H9 (cell line): ENCODE results near the gene LRRC23. TPM values are rescaled to one million over a fixed set of nuclear protein-coding genes. Genes with fewer than 3 reads are reported as not detected.

Experiments used
- DNase-seq: peaks from one replicate; pipeline ENCODE4 v3.0.0-alpha.2; 2017
- H2AFZ ChIP-seq: one replicate; pipeline ENCODE4 v1.6.1; 2013; ENCODE audit warnings: mild to moderate bottlenecking, low read length, control low read depth, moderate library complexity
- H2AK5ac ChIP-seq: 2 replicates; pipeline ENCODE4 v1.6.1; 2013; ENCODE audit warnings: low read length, control low read depth, mixed read lengths; ENCODE audit not compliant: insufficient read length
- H2BK120ac ChIP-seq: one replicate; pipeline ENCODE4 v1.6.1; 2013; ENCODE audit warnings: low read depth, mild to moderate bottlenecking, low read length, control low read depth, inconsistent platforms; ENCODE audit not compliant: poor library complexity, severe bottlenecking
- H2BK12ac ChIP-seq: 2 replicates; pipeline ENCODE4 v1.6.1; 2013; ENCODE audit warnings: low read length, control low read depth, mixed read lengths, low read depth; ENCODE audit not compliant: insufficient read length
- H2BK15ac ChIP-seq: 2 replicates; pipeline ENCODE4 v1.6.1; 2013; ENCODE audit warnings: low read depth, low read length, control low read depth
- H2BK20ac ChIP-seq: one replicate; pipeline ENCODE4 v1.6.1; 2013; ENCODE audit warnings: low read depth, mild to moderate bottlenecking, low read length, control low read depth, inconsistent platforms; ENCODE audit not compliant: poor library complexity, severe bottlenecking
- H2BK5ac ChIP-seq: 2 replicates; pipeline ENCODE4 v1.6.1; 2013; ENCODE audit warnings: low read length, control low read depth, mixed read lengths; ENCODE audit not compliant: insufficient read length
- H3K14ac ChIP-seq: 2 replicates; pipeline ENCODE4 v1.6.1; 2013; ENCODE audit warnings: low read length, control low read depth; ENCODE audit not compliant: insufficient read depth
- H3K18ac ChIP-seq: 2 replicates; pipeline ENCODE4 v1.6.1; 2013; ENCODE audit warnings: low read depth, mild to moderate bottlenecking, mixed read lengths, low read length, control low read depth; ENCODE audit not compliant: insufficient read length
- H3K23ac ChIP-seq: 2 replicates; pipeline ENCODE4 v1.6.1; 2013; ENCODE audit warnings: low read length, control low read depth, mixed read lengths, low read depth; ENCODE audit not compliant: insufficient read length
- H3K23me2 ChIP-seq: 2 replicates; pipeline ENCODE4 v1.6.1; 2013; ENCODE audit warnings: low read depth, mild to moderate bottlenecking, mixed read lengths, low read length, control low read depth; ENCODE audit not compliant: insufficient read length, poor library complexity, severe bottlenecking
- H3K27ac ChIP-seq: 2 replicates; pipeline ENCODE4 v1.5.1; 2013; ENCODE audit warnings: low read length, control low read depth, mixed read lengths, low read depth; ENCODE audit not compliant: insufficient read length
- H3K27me3 ChIP-seq: 2 replicates; pipeline ENCODE4 v1.6.1; 2013; ENCODE audit warnings: low read length, control low read depth, inconsistent platforms; ENCODE audit not compliant: insufficient read depth
- H3K4ac ChIP-seq: 2 replicates; pipeline ENCODE4 v1.6.1; 2013; ENCODE audit warnings: low read depth, mild to moderate bottlenecking, control low read depth, inconsistent platforms, low read length, moderate library complexity
- H3K4me1 ChIP-seq: 2 replicates; pipeline ENCODE4 v1.6.1; 2013; ENCODE audit warnings: low read length, control low read depth, inconsistent platforms; ENCODE audit not compliant: insufficient read depth
- H3K4me2 ChIP-seq: 2 replicates; pipeline ENCODE4 v1.6.1; 2013; ENCODE audit warnings: low read length, control low read depth, mixed read lengths; ENCODE audit not compliant: insufficient read length, insufficient read depth
- H3K56ac ChIP-seq: 2 replicates; pipeline ENCODE4 v1.6.1; 2013; ENCODE audit warnings: low read depth, mild to moderate bottlenecking, mixed read lengths, low read length, control low read depth; ENCODE audit not compliant: insufficient read length
- H3K79me1 ChIP-seq: 2 replicates; pipeline ENCODE4 v1.6.1; 2013; ENCODE audit warnings: low read depth, mild to moderate bottlenecking, moderate library complexity, low read length, control low read depth, inconsistent platforms; ENCODE audit not compliant: insufficient read depth, poor library complexity, severe bottlenecking
- H3K79me2 ChIP-seq: 2 replicates; pipeline ENCODE4 v1.6.1; 2013; ENCODE audit warnings: low read length, control low read depth, inconsistent platforms; ENCODE audit not compliant: insufficient read depth
- H3K9ac ChIP-seq: 2 replicates; pipeline ENCODE4 v1.6.1; 2013; ENCODE audit warnings: low read length, control low read depth, mixed read lengths; ENCODE audit not compliant: insufficient read length; ENCODE audit errors: extremely low read depth
- H3K9me3 ChIP-seq: one replicate; pipeline ENCODE4 v1.6.1; 2013; ENCODE audit warnings: low read depth, low read length, inconsistent platforms; ENCODE audit not compliant: control insufficient read depth
- H3T11ph ChIP-seq: one replicate; pipeline ENCODE4 v1.6.1; 2013; ENCODE audit warnings: mild to moderate bottlenecking, low read length, control low read depth, inconsistent platforms
- H4K20me1 ChIP-seq: one replicate; pipeline ENCODE4 v1.6.1; 2013; ENCODE audit not compliant: control insufficient read depth, insufficient read length, insufficient read depth
- H4K5ac ChIP-seq: 2 replicates; pipeline ENCODE4 v1.6.1; 2013; ENCODE audit warnings: low read depth, mild to moderate bottlenecking, mixed read lengths, low read length, control low read depth; ENCODE audit not compliant: insufficient read length
- H4K8ac ChIP-seq: replicated peaks from 2 replicates; pipeline ENCODE4 v1.6.1; 2013; ENCODE audit warnings: low read length, control low read depth, mixed read lengths, low read depth; ENCODE audit not compliant: insufficient read length
- H4K91ac ChIP-seq: 2 replicates; pipeline ENCODE4 v1.6.1; 2013; ENCODE audit warnings: low read depth, mild to moderate bottlenecking, moderate library complexity, mixed read lengths, low read length, control low read depth; ENCODE audit not compliant: insufficient read length
- H3K27ac Mint-ChIP-seq, 3 experiments: 2 replicates in 2 of 3; 3 replicates in 1 of 3; pipeline ENCODE4 v1.8.0; 2020 to 2021; ENCODE audit warnings: mixed read lengths in 3 of 3, mild to moderate bottlenecking in 1 of 3, moderate library complexity in 1 of 3
- H3K27me3 Mint-ChIP-seq: 2 replicates; pipeline ENCODE4 v1.8.0; 2021; ENCODE audit warnings: low read depth, mild to moderate bottlenecking, moderate library complexity, mixed read lengths
- H3K36me3 Mint-ChIP-seq, 3 experiments: 2 replicates in 2 of 3; 3 replicates in 1 of 3; pipeline ENCODE4 v1.8.0; 2020 to 2021; ENCODE audit warnings: low read depth in 3 of 3, mixed read lengths in 3 of 3; ENCODE audit not compliant: insufficient read depth in 1 of 3
- H3K4me1 Mint-ChIP-seq, 2 experiments: 2 replicates each; pipeline ENCODE4 v1.8.0; 2020; ENCODE audit warnings: mixed read lengths in 2 of 2
- H3K4me3 Mint-ChIP-seq, 2 experiments: 2 replicates in 1 of 2; 3 replicates in 1 of 2; pipeline ENCODE4 v1.8.0; 2020 to 2021; ENCODE audit warnings: mild to moderate bottlenecking in 2 of 2, mixed read lengths in 2 of 2, moderate library complexity in 1 of 2
- H3K9me3 Mint-ChIP-seq, 2 experiments: 2 replicates in 1 of 2; 3 replicates in 1 of 2; pipeline ENCODE4 v1.8.0; 2020; ENCODE audit warnings: mild to moderate bottlenecking in 2 of 2, mixed read lengths in 2 of 2, moderate library complexity in 1 of 2
- WGBS: extraction: QIAGEN DNeasy Blood & Tissue Kit; methylation state at CpG from one replicate; pipeline ENCODE4 v1.1.7; 2013; ENCODE audit warnings: missing lambda C conversion rate, low lambda C conversion rate, mixed read lengths; ENCODE audit not compliant: insufficient read length; ENCODE audit errors: extremely low coverage; 5-methylcytosine and 5-hydroxymethylcytosine counted together
- total RNA-seq: library from RNA; stranded (reverse); gene quantifications from 2 replicates; pipeline ENCODE4 v1.2.1, GENCODE V29; 2021
- TF ChIP-seq, protein P1 (sequence below): fragments of 200-600 bp; sonication (generic); conservative IDR thresholded peaks from 3 replicates; pipeline ENCODE4 v1.8.0; 2021; ENCODE audit warnings: antibody characterized with exemption, mild to moderate bottlenecking

LRRC23 gene
- total RNA-seq, 1 experiment from 2014 or later: 2.1 TPM

DNA sequence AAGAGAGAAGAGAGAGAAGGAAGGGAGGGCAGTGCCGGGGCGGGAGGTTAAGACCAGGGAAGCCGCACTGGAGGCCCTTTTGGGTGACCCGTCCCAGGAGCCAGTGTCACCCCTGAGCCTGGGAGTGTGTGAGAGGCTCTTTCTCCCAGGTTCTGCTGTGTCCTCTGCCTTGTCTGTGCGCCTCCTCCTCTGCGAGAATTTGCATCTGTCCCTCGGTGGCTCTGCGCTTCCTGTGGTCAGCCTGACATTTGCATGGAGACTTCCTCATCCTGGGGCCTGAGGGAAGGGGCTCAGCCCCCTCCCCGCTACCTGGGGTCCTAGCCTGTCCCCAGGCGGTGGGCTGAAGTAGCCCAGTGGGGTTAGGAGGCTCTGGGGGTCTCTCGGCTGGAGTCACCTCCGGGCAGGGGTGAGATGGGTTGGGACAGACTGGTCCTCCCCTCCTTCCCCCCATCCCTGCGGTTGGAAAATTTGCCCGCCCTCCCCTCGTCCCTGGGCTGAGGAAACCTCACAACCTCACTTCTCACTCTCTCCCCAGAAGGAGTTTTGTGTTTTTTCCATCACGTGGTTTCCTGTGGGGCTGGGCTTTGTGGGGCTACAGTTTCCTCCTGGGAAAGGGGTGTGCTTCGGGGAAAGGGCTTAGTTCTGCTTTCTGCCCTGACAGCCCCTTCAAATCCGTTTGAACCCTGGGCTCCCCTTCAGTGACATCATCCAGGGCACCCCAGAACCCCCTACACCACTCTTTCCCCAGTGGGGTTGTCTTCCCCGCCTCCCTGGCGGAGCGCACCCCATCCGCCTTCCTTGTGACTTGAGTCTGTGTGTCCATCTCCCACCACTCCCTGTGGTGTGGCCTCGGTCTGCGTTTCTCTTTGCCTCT is 49.1 kb downstream of the LRRC23 start:
- Histone ChIP-seq H4K5ac (no peak overlapping the region), H4K91ac (no peak overlapping the region), H3K9ac (no peak overlapping the region), H3K4me2 (no peak overlapping the region), H3K56ac (no peak overlapping the region), H3T11ph (no peak overlapping the region), H2BK20ac (no peak overlapping the region), H3K79me2 (no peaks in the 10 kb centered on the region), H3K18ac (no peak overlapping the region), H3K4ac (no peak overlapping the region), H2BK120ac (no peak overlapping the region), H3K4me1 (peaks cover 2% of the 10 kb centered on the region; the same call in 1 of the 2 replicates), H3K23me2 (no peaks in the 10 kb centered on the region), H3K23ac (no peak overlapping the region), H3K27ac (no peak overlapping the region), H2BK12ac (no peak overlapping the region), H3K79me1 (no peaks in the 10 kb centered on the region), H2BK15ac (no peak overlapping the region), H2BK5ac (no peak overlapping the region), H2AK5ac (no peak overlapping the region), H3K27me3 (no peaks in the 10 kb centered on the region), H4K8ac (no peak overlapping the region), H3K9me3 (no peaks in the 10 kb centered on the region), H2AFZ (no peak overlapping the region), H3K14ac (no peak overlapping the region), H4K20me1 (peaks cover 2% of the 10 kb centered on the region)
- Mint-ChIP-seq H3K4me3 (no peak overlapping the region; a peak in 1 of 5 replicates), H3K27me3 (no peaks in the 10 kb centered on the region; the same call in 1 of the 2 replicates), H3K4me1 (peaks cover 14 to 26% of the 10 kb centered on the region in 2 experiments), H3K9me3 (no peaks in the 10 kb centered on the region), H3K36me3 (peaks cover 0 to 6% (median 0%) of the 10 kb centered on the region in 3 experiments; a peak in 4 of 7 replicates), H3K27ac (peak overlapping the region; percentile 37 to 81 (median 40); a peak in 3 of 7 replicates)
- TF ChIP-seq, protein P1, sequence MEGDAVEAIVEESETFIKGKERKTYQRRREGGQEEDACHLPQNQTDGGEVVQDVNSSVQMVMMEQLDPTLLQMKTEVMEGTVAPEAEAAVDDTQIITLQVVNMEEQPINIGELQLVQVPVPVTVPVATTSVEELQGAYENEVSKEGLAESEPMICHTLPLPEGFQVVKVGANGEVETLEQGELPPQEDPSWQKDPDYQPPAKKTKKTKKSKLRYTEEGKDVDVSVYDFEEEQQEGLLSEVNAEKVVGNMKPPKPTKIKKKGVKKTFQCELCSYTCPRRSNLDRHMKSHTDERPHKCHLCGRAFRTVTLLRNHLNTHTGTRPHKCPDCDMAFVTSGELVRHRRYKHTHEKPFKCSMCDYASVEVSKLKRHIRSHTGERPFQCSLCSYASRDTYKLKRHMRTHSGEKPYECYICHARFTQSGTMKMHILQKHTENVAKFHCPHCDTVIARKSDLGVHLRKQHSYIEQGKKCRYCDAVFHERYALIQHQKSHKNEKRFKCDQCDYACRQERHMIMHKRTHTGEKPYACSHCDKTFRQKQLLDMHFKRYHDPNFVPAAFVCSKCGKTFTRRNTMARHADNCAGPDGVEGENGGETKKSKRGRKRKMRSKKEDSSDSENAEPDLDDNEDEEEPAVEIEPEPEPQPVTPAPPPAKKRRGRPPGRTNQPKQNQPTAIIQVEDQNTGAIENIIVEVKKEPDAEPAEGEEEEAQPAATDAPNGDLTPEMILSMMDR: no peak
- DNase-seq: no peak
- WGBS: no CpG with 5 or more reads among the region's 24 CpGs
